Sciatic nerve (tissue), 2 donors: Measurements from ENCODE around the gene MTRF1L. TPM values are rescaled to one million over a fixed set of nuclear protein-coding genes. Genes with fewer than 3 reads are reported as not detected.
"Not testable (repeated sequence)": the region's sequence is repeated elsewhere in the genome, so short reads cannot be mapped to it uniquely, and the experiment has no call there.

Experiments
- ATAC-seq: fragments of 200-7000 bp; cut with Tn5 transposase; one replicate; pipeline ENCODE4 v1.9.1; 2020; ENCODE audit warnings: mild to moderate bottlenecking, moderate library complexity
- DNase-seq: peaks from one replicate; pipeline ENCODE4 v3.0.0-alpha.2; 2020; ENCODE audit warnings: low spot score
- intact Hi-C: fragments of 100-400 bp; cut with DNase I; formaldehyde crosslinking; loops from one replicate; pipeline ENCODE4 v1.14.2; 2022
- total RNA-seq: library from RNA; stranded (reverse); fragmentation: NEBNext Ultra II Directional; extraction: Animal tissue kit (Norgen Biotek cat#: 25700); gene quantifications from one replicate; pipeline ENCODE4 v1.2.1, GENCODE V29; 2021
- donor health status: DM: no; HTN: no; CAD: no.
- donor health status: DM: no; HTN: no; CAD: no.

MTRF1L gene
- total RNA-seq, 1 donor from 2014 or later, result 17.8 TPM

GRCh38 chr6:152978058-152978457, 24.5 kb downstream of the MTRF1L start:
- no peak for ATAC-seq
- intact Hi-C loops, result no loop called here
- no peak for DNase-seq

- ATAC-seq, result no peak
- DNase-seq, result no peak
- intact Hi-C loops, result no loop called here
Measured at GRCh38 chr6:152977556-152977955, 25.0 kb downstream of the MTRF1L start.

GRCh38 chr6:152976749-152977148, 25.8 kb downstream of the MTRF1L start:
- ATAC-seq (no peak), DNase-seq (no peak)
- intact Hi-C loops, result no loop called here

GRCh38 chr6:152975204-152975915, 27.1 kb downstream of the MTRF1L start:
- DNase-seq (no peak), ATAC-seq (no peak)
- intact Hi-C loops, result no loop called here

GRCh38 chr6:152973916-152974315, 28.6 kb downstream of the MTRF1L start:
- ATAC-seq, result no peak
- no peak for DNase-seq
- intact Hi-C loops, result no loop called here

GRCh38 chr6:152969688-152970418, 32.7 kb downstream of the MTRF1L start:
- DNase-seq (no peak), ATAC-seq (no peak)
- intact Hi-C loops, result no loop called here

GRCh38 chr6:152966168-152966894, 36.2 kb downstream of the MTRF1L start:
- DNase-seq, ATAC-seq, intact Hi-C loops: not testable (repeated sequence)

- intact Hi-C loops, result no loop called here
- ATAC-seq (no peak), DNase-seq (no peak)
Measured at GRCh38 chr6:152959333-152959732, 43.2 kb downstream of the MTRF1L start.

- intact Hi-C loops, result no loop called here
- no peak for DNase-seq
- ATAC-seq, result no peak
Measured at GRCh38 chr6:152957796-152958195, 44.7 kb downstream of the MTRF1L start.

- intact Hi-C loops, result no loop called here
- ATAC-seq, result no peak
- DNase-seq, result no peak
Measured at GRCh38 chr6:152954443-152954842, 48.1 kb downstream of the MTRF1L start.

GRCh38 chr6:152952866-152953509, 49.5 kb downstream of the MTRF1L start:
- no peak for DNase-seq
- intact Hi-C loops, result no loop called here
- no peak for ATAC-seq

- DNase-seq, result no peak
- intact Hi-C loops, result no loop called here
- no peak for ATAC-seq
Measured at GRCh38 chr6:152952045-152952444, 50.5 kb downstream of the MTRF1L start.

- ATAC-seq (no peak), DNase-seq (no peak)
- intact Hi-C loops, result no loop called here
Measured at GRCh38 chr6:152950240-152950639, 52.3 kb downstream of the MTRF1L start.

GRCh38 chr6:152948150-152948768, 54.2 kb downstream of the MTRF1L start:
- DNase-seq (no peak), ATAC-seq (peak; percentile 84)
- intact Hi-C loops, result no loop called here

GRCh38 chr6:152946995-152947394, 55.5 kb downstream of the MTRF1L start:
- no peak for DNase-seq
- intact Hi-C loops, result no loop called here
- no peak for ATAC-seq

- DNase-seq (no peak), ATAC-seq (no peak)
- intact Hi-C loops, result no loop called here
Measured at GRCh38 chr6:152946484-152946883, 56.0 kb downstream of the MTRF1L start.

- ATAC-seq (no peak), DNase-seq (no peak)
- intact Hi-C loops, result no loop called here
Measured at GRCh38 chr6:152943260-152943897, 59.1 kb downstream of the MTRF1L start.

- ATAC-seq, result no peak
- intact Hi-C loops, result no loop called here
- no peak for DNase-seq
Measured at GRCh38 chr6:152942319-152942869, 60.1 kb downstream of the MTRF1L start.
